22Rv1 (cell line): Measurements from ENCODE around the gene RCSD1.

Source experiments
- ZFX ChIP-seq: fragments of 450-650 bp; IDR thresholded peaks from 2 replicates; pipeline ENCODE4 v1.6.1; 2017; ENCODE audit warnings: antibody characterized with exemption, borderline replicate concordance
- TF ChIP-seq, protein P1 (sequence below): fragments of 450-650 bp; IDR thresholded peaks from 2 replicates; pipeline ENCODE4 v1.5.1; 2017; ENCODE audit warnings: mild to moderate bottlenecking

DNA sequence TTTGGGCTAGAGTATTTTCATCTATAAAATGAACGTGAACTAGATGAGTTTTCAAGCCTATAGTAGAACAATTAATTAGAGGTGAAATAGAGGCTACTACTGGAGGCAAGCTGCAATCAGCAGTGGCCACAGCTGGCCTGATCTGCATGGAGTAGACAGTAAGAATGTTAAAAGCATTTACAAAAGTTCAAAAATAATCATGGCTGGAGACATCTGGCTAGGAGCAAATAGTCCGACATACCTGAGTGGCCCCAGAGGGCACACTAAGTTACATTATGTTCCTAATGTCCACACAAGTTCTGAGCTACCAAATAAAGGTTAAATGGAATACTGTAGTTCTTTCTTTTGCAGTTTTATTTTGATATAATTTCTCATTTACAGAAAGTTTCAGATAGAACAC is 119.7 kb downstream of the RCSD1 start:
- TF ChIP-seq, protein P1, sequence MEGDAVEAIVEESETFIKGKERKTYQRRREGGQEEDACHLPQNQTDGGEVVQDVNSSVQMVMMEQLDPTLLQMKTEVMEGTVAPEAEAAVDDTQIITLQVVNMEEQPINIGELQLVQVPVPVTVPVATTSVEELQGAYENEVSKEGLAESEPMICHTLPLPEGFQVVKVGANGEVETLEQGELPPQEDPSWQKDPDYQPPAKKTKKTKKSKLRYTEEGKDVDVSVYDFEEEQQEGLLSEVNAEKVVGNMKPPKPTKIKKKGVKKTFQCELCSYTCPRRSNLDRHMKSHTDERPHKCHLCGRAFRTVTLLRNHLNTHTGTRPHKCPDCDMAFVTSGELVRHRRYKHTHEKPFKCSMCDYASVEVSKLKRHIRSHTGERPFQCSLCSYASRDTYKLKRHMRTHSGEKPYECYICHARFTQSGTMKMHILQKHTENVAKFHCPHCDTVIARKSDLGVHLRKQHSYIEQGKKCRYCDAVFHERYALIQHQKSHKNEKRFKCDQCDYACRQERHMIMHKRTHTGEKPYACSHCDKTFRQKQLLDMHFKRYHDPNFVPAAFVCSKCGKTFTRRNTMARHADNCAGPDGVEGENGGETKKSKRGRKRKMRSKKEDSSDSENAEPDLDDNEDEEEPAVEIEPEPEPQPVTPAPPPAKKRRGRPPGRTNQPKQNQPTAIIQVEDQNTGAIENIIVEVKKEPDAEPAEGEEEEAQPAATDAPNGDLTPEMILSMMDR, result no peak
- no peak for TF ChIP-seq ZFX
